Measurements from ENCODE around the gene GPR33. TPM values are rescaled to one million over a fixed set of nuclear protein-coding genes. Genes with fewer than 3 reads are reported as not detected.
"Not testable (repeated sequence)": the region's sequence is repeated elsewhere in the genome, so short reads cannot be mapped to it uniquely, and the experiment has no call there.

The GPR33 gene
- total RNA-seq, 2 experiments from 2014 or later, result not detected

GRCh38 chr14:31441273-31442111 is 46.3 kb downstream of the GPR33 start:
- H3K4me2 ChIP-seq (ENCODE audit: low read length), result no peak overlapping the region

GRCh38 chr14:31440280-31440679 is 47.6 kb downstream of the GPR33 start:
- ChIA-PET POLR2A (interaction anchor here (0.6 kb wide), 1 partner anchor 78 kb away, joined by 4 read pairs; no protein-coding TSS in a partner anchor), CTCF (ENCODE audit: unreplicated experiment) (no interaction called here)
- Histone ChIP-seq H3K27ac (ENCODE audit: low read depth, low read length, poor library complexity, severe bottlenecking) (no peak overlapping the region), H3K36me3 (ENCODE audit: insufficient read depth, low read length) (peaks cover 23% of the 10 kb centered on the region), H3K9me2 (ENCODE audit: insufficient read depth, low read length) (no peaks in the 10 kb centered on the region), H3K79me2 (ENCODE audit: insufficient read depth, low read depth, low read length) (no peaks in the 10 kb centered on the region), H3K4me3 (ENCODE audit: low read depth, low read length, poor library complexity, severe bottlenecking) (no peak overlapping the region), H2AFZ (ENCODE audit: low read length) (no peak overlapping the region), H3K9me3 (ENCODE audit: low read length) (no peaks in the 10 kb centered on the region), H4K20me1 (ENCODE audit: insufficient read depth, low read length) (no peaks in the 10 kb centered on the region), H3K4me1 (ENCODE audit: insufficient read depth, low read length, poor library complexity, severe bottlenecking) (no peaks in the 10 kb centered on the region), H3K4me2 (ENCODE audit: low read length) (no peak overlapping the region)
- DNase-seq (ENCODE audit: low spot score), result no peak
- intact Hi-C loops (cut with micrococcal nuclease; ENCODE audit: unreplicated experiment), result no loop called here
- no TSS peak for BruUV-seq (replicated peaks)
- TF ChIP-seq EZH2phosphoT487 (IDR thresholded peaks at IDR 0.05; ENCODE audit: borderline replicate concordance, low read depth, low read length), result no peak
- no peak for TF ChIP-seq CTCF (conservative IDR thresholded peaks at IDR 0.05; ENCODE audit: low read length)

More at GRCh38 chr14:31441273-31442111, 46.3 kb downstream of the GPR33 start:
- Histone ChIP-seq H3K4me1 (ENCODE audit: insufficient read depth, low read length, poor library complexity, severe bottlenecking) (no peaks in the 10 kb centered on the region), H2AFZ (ENCODE audit: low read length) (no peak overlapping the region), H3K27ac (ENCODE audit: low read depth, low read length, poor library complexity, severe bottlenecking) (no peak overlapping the region), H3K36me3 (ENCODE audit: insufficient read depth, low read length) (peaks cover 34% of the 10 kb centered on the region), H3K79me2 (ENCODE audit: insufficient read depth, low read depth, low read length) (no peaks in the 10 kb centered on the region), H4K20me1 (ENCODE audit: insufficient read depth, low read length) (no peaks in the 10 kb centered on the region), H3K4me3 (ENCODE audit: low read depth, low read length, poor library complexity, severe bottlenecking) (no peak overlapping the region), H3K9me2 (ENCODE audit: insufficient read depth, low read length) (no peaks in the 10 kb centered on the region), H3K9me3 (ENCODE audit: low read length) (no peaks in the 10 kb centered on the region)
- BruUV-seq (replicated peaks), result no TSS peak
- POLR2A ChIA-PET, result interaction anchor here (0.6 to 0.7 kb wide), 2 partner anchors 348 to 440 kb away, joined by 3 read pairs; no protein-coding TSS in a partner anchor
- DNase-seq (ENCODE audit: low spot score), result no peak
- intact Hi-C loops (cut with micrococcal nuclease; ENCODE audit: unreplicated experiment), result no loop called here
- CTCF ChIA-PET (ENCODE audit: unreplicated experiment), result no interaction called here
- TF ChIP-seq EZH2phosphoT487 (IDR thresholded peaks at IDR 0.05; ENCODE audit: borderline replicate concordance, low read depth, low read length), result no peak
- no peak for TF ChIP-seq CTCF (conservative IDR thresholded peaks at IDR 0.05; ENCODE audit: low read length)

GRCh38 chr14:31439561-31439960 is 48.3 kb downstream of the GPR33 start:
- no peak for TF ChIP-seq CTCF (conservative IDR thresholded peaks at IDR 0.05; ENCODE audit: low read length)
- TF ChIP-seq EZH2phosphoT487 (IDR thresholded peaks at IDR 0.05; ENCODE audit: borderline replicate concordance, low read depth, low read length), result no peak
- POLR2A ChIA-PET, result interaction anchor here (0.5 to 0.6 kb wide), 3 partner anchors 9 to 323 kb away, joined by 3 to 4 read pairs (median 3); no protein-coding TSS in a partner anchor

GRCh38 chr14:31437045-31437691 is 50.7 kb downstream of the GPR33 start:
- H3K9me2 ChIP-seq (ENCODE audit: insufficient read depth, low read length); H3K4me2 ChIP-seq (ENCODE audit: low read length); intact Hi-C loops (cut with micrococcal nuclease; ENCODE audit: unreplicated experiment); CTCF ChIA-PET (ENCODE audit: unreplicated experiment); H4K20me1 ChIP-seq (ENCODE audit: insufficient read depth, low read length); H2AFZ ChIP-seq (ENCODE audit: low read length); BruUV-seq (replicated peaks); H3K27ac ChIP-seq (ENCODE audit: low read depth, low read length, poor library complexity, severe bottlenecking); DNase-seq (ENCODE audit: low spot score); H3K4me3 ChIP-seq (ENCODE audit: low read depth, low read length, poor library complexity, severe bottlenecking); H3K4me1 ChIP-seq (ENCODE audit: insufficient read depth, low read length, poor library complexity, severe bottlenecking); H3K79me2 ChIP-seq (ENCODE audit: insufficient read depth, low read depth, low read length); H3K9me3 ChIP-seq (ENCODE audit: low read length): not testable (repeated sequence)
- POLR2A ChIA-PET, result interaction anchor here (0.7 kb wide), 1 partner anchor 59 kb away, joined by 5 read pairs; no protein-coding TSS in a partner anchor
- H3K36me3 ChIP-seq (ENCODE audit: insufficient read depth, low read length), result peaks cover 12% of the 10 kb centered on the region

More at GRCh38 chr14:31439561-31439960, 48.3 kb downstream of the GPR33 start:
- H3K9me2 ChIP-seq (ENCODE audit: insufficient read depth, low read length), result no peaks in the 10 kb centered on the region
- no peak overlapping the region for H3K27ac ChIP-seq (ENCODE audit: low read depth, low read length, poor library complexity, severe bottlenecking)
- H3K9me3 ChIP-seq (ENCODE audit: low read length), result no peaks in the 10 kb centered on the region
- no peaks in the 10 kb centered on the region for H3K79me2 ChIP-seq (ENCODE audit: insufficient read depth, low read depth, low read length)
- H3K4me3 ChIP-seq (ENCODE audit: low read depth, low read length, poor library complexity, severe bottlenecking), result no peak overlapping the region
- no peak for DNase-seq (ENCODE audit: low spot score)
- intact Hi-C loops (cut with micrococcal nuclease; ENCODE audit: unreplicated experiment), result no loop called here
- no TSS peak for BruUV-seq (replicated peaks)
- CTCF ChIA-PET (ENCODE audit: unreplicated experiment), result no interaction called here
- no peak overlapping the region for H2AFZ ChIP-seq (ENCODE audit: low read length)
- no peaks in the 10 kb centered on the region for H3K4me1 ChIP-seq (ENCODE audit: insufficient read depth, low read length, poor library complexity, severe bottlenecking)
- no peaks in the 10 kb centered on the region for H4K20me1 ChIP-seq (ENCODE audit: insufficient read depth, low read length)
- H3K4me2 ChIP-seq (ENCODE audit: low read length), result no peak overlapping the region
- H3K36me3 ChIP-seq (ENCODE audit: insufficient read depth, low read length), result peaks cover 18% of the 10 kb centered on the region

All from OCI-LY7 (cell line).